GM12892 (cell line): ENCODE data around the gene TREX2.

Experiments used
- POLR2A ChIP-seq: IDR thresholded peaks from 2 replicates; pipeline ENCODE4 v1.6.1; 2011; ENCODE audit warnings: low read depth, low read length, control low read depth
- POLR2AphosphoS5 ChIP-seq: IDR thresholded peaks from 2 replicates; pipeline ENCODE4 v1.6.1; 2011; ENCODE audit warnings: low read depth, low read length, control low read depth
- TAF1 ChIP-seq: IDR thresholded peaks from 2 replicates; pipeline ENCODE4 v1.6.1; 2011; ENCODE audit warnings: low read depth, mild to moderate bottlenecking, control low read depth, low read length, borderline replicate concordance

GRCh38 chrX:153468008-153468580 lies 22.2 kb upstream of the TREX2 start:
- TF ChIP-seq POLR2A (no peak), POLR2AphosphoS5 (no peak), TAF1 (no peak)
